NCI-H1930 (cell line): ENCODE results near the gene LAGE3.

Experiments
- DNase-seq, 2 experiments: peaks; one replicate each; lab custom pipeline; 2025; lab: John Stamatoyannopoulos, UW

The LAGE3 gene

GRCh38 chrX:154476821-154477220 is 2.3 kb downstream of the LAGE3 start:
- no peak for DNase-seq

- no peak for DNase-seq
Observed at GRCh38 chrX:154473683-154474082, 5.4 kb downstream of the LAGE3 start.

- no peak for DNase-seq
Observed at GRCh38 chrX:154472685-154473632, 6.1 kb downstream of the LAGE3 start.

- DNase-seq: no peak
Observed at GRCh38 chrX:154471839-154472684, 7.0 kb downstream of the LAGE3 start.

GRCh38 chrX:154470914-154471568 is 8.0 kb downstream of the LAGE3 start:
- DNase-seq: no peak

- no peak for DNase-seq
Observed at GRCh38 chrX:154470434-154470833, 8.6 kb downstream of the LAGE3 start.

GRCh38 chrX:154469880-154470279 is 9.2 kb downstream of the LAGE3 start:
- DNase-seq: no peak

GRCh38 chrX:154469114-154469513 is 10.0 kb downstream of the LAGE3 start:
- no peak for DNase-seq

- DNase-seq: no peak
Observed at GRCh38 chrX:154468217-154468616, 10.9 kb downstream of the LAGE3 start.

GRCh38 chrX:154467556-154467955 is 11.5 kb downstream of the LAGE3 start:
- DNase-seq: no peak

GRCh38 chrX:154466907-154467306 is 12.2 kb downstream of the LAGE3 start:
- DNase-seq: no peak

GRCh38 chrX:154466036-154466435 is 13.0 kb downstream of the LAGE3 start:
- no peak for DNase-seq

GRCh38 chrX:154465601-154466000 is 13.5 kb downstream of the LAGE3 start:
- DNase-seq: no peak

GRCh38 chrX:154464806-154465365 is 14.2 kb downstream of the LAGE3 start:
- no peak for DNase-seq

- no peak for DNase-seq
Observed at GRCh38 chrX:154463611-154464220, 15.4 kb downstream of the LAGE3 start.

- DNase-seq: no peak
Observed at GRCh38 chrX:154462396-154462795, 16.7 kb downstream of the LAGE3 start.

- DNase-seq: no peak
Observed at GRCh38 chrX:154460326-154460725, 18.8 kb downstream of the LAGE3 start.

GRCh38 chrX:154459832-154460231 is 19.2 kb downstream of the LAGE3 start:
- DNase-seq: no peak

- DNase-seq: no peak
Observed at GRCh38 chrX:154458954-154459778, 19.9 kb downstream of the LAGE3 start.

GRCh38 chrX:154458116-154458953 is 20.7 kb downstream of the LAGE3 start, which contains the start of gene PLXNA3:
TSS of gene PLXNA3 (plus strand) at chrX:154458281. CDS start at chrX:154460184, 1,903 bp downstream.
- peak; percentile 16 to 61 for DNase-seq
